MCF 10A (cell line): Measurements from ENCODE around the gene ATG9B. TPM values are rescaled to one million over a fixed set of nuclear protein-coding genes. Genes with fewer than 3 reads are reported as not detected.
"Not testable (repeated sequence)": the region's sequence is repeated elsewhere in the genome, so short reads cannot be mapped to it uniquely, and the experiment has no call there.

Source experiments
- BruUV-seq: library from RNA; stranded (reverse); fragments of 400-500 nt; replicated peaks from 2 replicates; lab custom pipeline; 2021; lab: Mats Ljungman, UMichigan
- CTCF ChIA-PET: fragments of 300-600 bp; sonication (Branson Sonifier 250); formaldehyde crosslinking; extraction: SDS; loops from one replicate; lab custom pipeline; 2021; ENCODE audit warnings: antibody characterized with exemption, inconsistent platforms; lab: Yijun Ruan, JAX
- POLR2A ChIA-PET: fragments of 300-600, 350-650 bp; sonication (Branson Sonifier 250); formaldehyde crosslinking; extraction: SDS; loops from one replicate; lab custom pipeline; 2020; ENCODE audit warnings: antibody characterized with exemption, inconsistent platforms; lab: Yijun Ruan, JAX
- DNase-seq: peaks from one replicate; pipeline ENCODE4 v3.0.0-alpha.2; 2018; ENCODE audit not compliant: unreplicated experiment
- H3K27ac Mint-ChIP-seq: one replicate; pipeline ENCODE4 v1.8.0; 2022; ENCODE audit warnings: mild to moderate bottlenecking, low read depth, mixed read lengths; ENCODE audit not compliant: unreplicated experiment
- H3K27me3 Mint-ChIP-seq: one replicate; pipeline ENCODE4 v1.8.0; 2022; ENCODE audit warnings: mixed read lengths; ENCODE audit not compliant: insufficient read depth, unreplicated experiment
- H3K36me3 Mint-ChIP-seq: one replicate; pipeline ENCODE4 v1.8.0; 2022; ENCODE audit warnings: mild to moderate bottlenecking, moderate library complexity, mixed read lengths; ENCODE audit not compliant: insufficient read depth, unreplicated experiment
- H3K4me1 Mint-ChIP-seq: one replicate; pipeline ENCODE4 v1.8.0; 2022; ENCODE audit warnings: mixed read lengths; ENCODE audit not compliant: insufficient read depth, unreplicated experiment
- H3K4me3 Mint-ChIP-seq: one replicate; pipeline ENCODE4 v1.8.0; 2022; ENCODE audit warnings: mild to moderate bottlenecking, moderate library complexity, mixed read lengths; ENCODE audit not compliant: unreplicated experiment
- H3K9me3 Mint-ChIP-seq: one replicate; pipeline ENCODE4 v1.8.0; 2022; ENCODE audit warnings: mixed read lengths; ENCODE audit not compliant: unreplicated experiment
- CTCF ChIP-seq: fragments of 200-600 bp; IDR thresholded peaks from one replicate; pipeline ENCODE4 v1.8.0; 2022; ENCODE audit warnings: antibody characterized with exemption, mild to moderate bottlenecking; ENCODE audit not compliant: unreplicated experiment
- intact Hi-C: fragments of 100-400 bp; cut with micrococcal nuclease; formaldehyde crosslinking; loops from 2 replicates; pipeline ENCODE4 v1.14.1; 2022
- total RNA-seq: library from RNA; stranded (reverse); gene quantifications from 2 replicates; pipeline ENCODE4 v1.2.3, GENCODE V29; 2022

ATG9B gene
- total RNA-seq, 1 experiment from 2014 or later, result 0.12 TPM

DNA sequence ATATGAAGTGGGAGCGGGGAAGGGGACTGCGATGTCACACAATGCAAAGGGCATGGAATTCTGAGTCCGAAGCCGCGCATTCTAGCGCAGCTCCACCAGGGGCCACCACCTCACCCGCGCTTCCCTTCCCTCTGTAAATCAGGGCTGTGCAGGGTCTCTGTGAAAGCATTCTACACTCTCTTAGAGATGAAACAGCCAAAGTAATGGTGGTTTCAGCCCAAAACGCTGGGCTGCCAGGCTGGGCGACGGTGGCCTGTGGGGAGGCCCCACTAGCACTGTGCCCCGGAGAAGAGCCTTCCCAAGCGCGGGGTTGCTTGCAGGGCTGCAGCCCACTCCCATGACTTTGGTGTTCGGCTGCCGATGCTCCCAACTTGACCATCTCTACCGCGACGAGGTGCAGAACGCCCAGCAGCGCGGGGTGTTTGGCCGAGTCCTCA is 11.4 kb downstream of the ATG9B start:
- H3K4me1 Mint-ChIP-seq, result peaks cover 24% of the 10 kb centered on the region
- POLR2A ChIA-PET, result no interaction called here
- DNase-seq, result peak; percentile 35
- CTCF ChIA-PET, result interaction anchor here (1.5 kb wide), 1 partner anchor 49 kb away, joined by 4 read pairs; no protein-coding TSS in a partner anchor
- intact Hi-C loops, result no loop called here
- no TSS peak for BruUV-seq
- peaks cover 11% of the 10 kb centered on the region for H3K27me3 Mint-ChIP-seq
- no peak overlapping the region for H3K27ac Mint-ChIP-seq
- H3K9me3 Mint-ChIP-seq, result no peaks in the 10 kb centered on the region
- H3K4me3 Mint-ChIP-seq, result no peak overlapping the region
- no peaks in the 10 kb centered on the region for H3K36me3 Mint-ChIP-seq
- TF ChIP-seq CTCF, result peak; percentile 31

DNA sequence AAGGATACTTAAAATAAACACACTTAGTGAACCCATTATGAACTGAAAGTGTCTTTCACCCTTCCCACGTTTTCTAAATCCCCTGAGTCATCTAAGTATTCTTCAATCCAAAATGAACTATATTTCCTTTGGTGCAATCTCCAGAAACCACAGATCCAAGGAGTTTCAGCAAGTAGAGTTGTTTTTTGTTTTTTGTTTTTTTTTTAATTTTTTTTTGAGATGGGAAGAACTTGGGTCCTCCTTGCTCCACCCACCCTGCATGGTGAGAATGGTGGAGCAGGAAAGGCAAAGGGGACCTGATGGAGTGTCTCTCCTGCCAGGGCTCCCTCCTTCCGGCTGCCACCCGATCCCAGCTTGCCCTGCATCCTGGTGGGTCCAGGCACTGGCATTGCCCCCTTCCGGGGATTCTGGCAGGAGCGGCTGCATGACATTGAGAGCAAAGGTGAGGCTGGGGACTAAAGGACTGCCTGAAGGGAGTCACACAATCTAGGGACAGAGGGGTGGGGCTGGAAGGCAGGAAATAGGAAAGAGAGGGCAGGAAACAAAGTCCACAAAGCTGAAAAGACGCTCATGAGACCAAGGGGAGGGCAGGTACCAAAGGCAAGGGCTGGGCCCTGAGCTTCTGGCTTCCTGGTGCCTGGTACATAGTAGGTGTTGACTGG is 12.1 kb downstream of the ATG9B start:
- CTCF ChIA-PET, result interaction anchor here (0.6 to 1.6 kb wide), 4 partner anchors 49 to 310 kb away, joined by 3 to 9 read pairs (median 4); no protein-coding TSS in a partner anchor

DNA sequence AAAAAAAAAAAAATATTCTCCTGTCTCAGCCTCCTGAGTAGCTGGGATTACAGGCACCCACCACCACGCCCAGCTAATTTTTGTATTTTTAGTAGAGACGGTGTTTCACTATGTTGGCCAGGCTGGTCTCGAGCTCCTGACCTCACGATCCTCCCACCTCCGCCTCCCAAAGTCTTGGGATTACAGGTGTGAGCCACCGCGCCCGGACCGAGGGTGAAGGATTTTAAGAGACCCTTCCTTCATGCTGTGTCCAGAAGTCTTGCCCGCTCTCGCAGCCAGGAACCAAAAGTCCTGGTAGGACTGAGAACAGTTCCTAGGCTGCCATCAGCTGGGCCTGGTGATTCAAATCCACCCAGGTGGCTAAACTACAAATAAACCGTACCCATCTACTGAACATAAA is 12.7 kb downstream of the ATG9B start:
- ChIA-PET CTCF (interaction anchor here (0.5 to 1.6 kb wide), 9 partner anchors 9 to 1940 kb away, joined by 3 to 9 read pairs (median 4); no protein-coding TSS in a partner anchor), POLR2A (interaction anchor here (0.7 kb wide), 1 partner anchor 928 kb away, joined by 3 read pairs; no protein-coding TSS in a partner anchor)
- H3K36me3 Mint-ChIP-seq, H3K4me3 Mint-ChIP-seq, H3K9me3 Mint-ChIP-seq, intact Hi-C loops, H3K27me3 Mint-ChIP-seq, H3K27ac Mint-ChIP-seq, DNase-seq, BruUV-seq: not testable (repeated sequence)
- peaks cover 32% of the 10 kb centered on the region for H3K4me1 Mint-ChIP-seq

More for the DNA sequence above, 12.1 kb downstream of the ATG9B start:
- Mint-ChIP-seq H3K36me3 (no peaks in the 10 kb centered on the region), H3K9me3 (no peaks in the 10 kb centered on the region), H3K4me1 (peaks cover 31% of the 10 kb centered on the region), H3K27me3 (peaks cover 10% of the 10 kb centered on the region), H3K4me3 (no peak overlapping the region), H3K27ac (no peak overlapping the region)
- no peak for DNase-seq
- POLR2A ChIA-PET, result interaction anchor here (0.7 kb wide), 1 partner anchor 927 kb away, joined by 3 read pairs; no protein-coding TSS in a partner anchor
- intact Hi-C loops, result no loop called here
- BruUV-seq, result no TSS peak
- TF ChIP-seq CTCF, result no peak

DNA sequence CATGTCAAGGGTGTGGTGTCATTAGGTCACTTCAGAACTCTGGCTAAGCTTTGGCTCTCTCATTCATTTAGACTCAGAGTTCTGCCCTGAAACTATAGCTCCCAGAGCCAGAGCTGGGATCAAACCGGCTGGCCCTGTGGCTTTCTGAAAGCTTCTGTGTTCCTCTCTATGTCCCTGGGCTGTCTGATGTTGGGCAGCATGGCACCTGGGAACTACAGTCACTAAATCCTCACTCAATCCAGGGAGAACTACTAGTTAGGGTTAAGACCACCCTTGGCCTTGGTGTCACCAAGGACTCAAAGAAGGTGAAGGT is 13.2 kb downstream of the ATG9B start:
- ChIA-PET CTCF (interaction anchor here (0.5 to 1.6 kb wide), 9 partner anchors 10 to 1939 kb away, joined by 3 to 9 read pairs (median 3); no protein-coding TSS in a partner anchor), POLR2A (no interaction called here)
- intact Hi-C loops, result no loop called here
- Mint-ChIP-seq H3K4me3 (no peak overlapping the region), H3K4me1 (peaks cover 32% of the 10 kb centered on the region), H3K36me3 (no peaks in the 10 kb centered on the region), H3K9me3 (no peaks in the 10 kb centered on the region), H3K27ac (peak overlapping the region; percentile 39), H3K27me3 (no peaks in the 10 kb centered on the region)
- DNase-seq, result no peak
- no peak for TF ChIP-seq CTCF
- no TSS peak for BruUV-seq
